HG03280 (cell line): ENCODE results near the gene MAP2K3.

ENCODE experiments used
- ATAC-seq: cut with Tn5 transposase; IDR thresholded peaks from one replicate; pipeline ENCODE4 v1.9.1; 2021; ENCODE audit warnings: mild to moderate bottlenecking, moderate library complexity; ENCODE audit not compliant: unreplicated experiment

The MAP2K3 gene

DNA sequence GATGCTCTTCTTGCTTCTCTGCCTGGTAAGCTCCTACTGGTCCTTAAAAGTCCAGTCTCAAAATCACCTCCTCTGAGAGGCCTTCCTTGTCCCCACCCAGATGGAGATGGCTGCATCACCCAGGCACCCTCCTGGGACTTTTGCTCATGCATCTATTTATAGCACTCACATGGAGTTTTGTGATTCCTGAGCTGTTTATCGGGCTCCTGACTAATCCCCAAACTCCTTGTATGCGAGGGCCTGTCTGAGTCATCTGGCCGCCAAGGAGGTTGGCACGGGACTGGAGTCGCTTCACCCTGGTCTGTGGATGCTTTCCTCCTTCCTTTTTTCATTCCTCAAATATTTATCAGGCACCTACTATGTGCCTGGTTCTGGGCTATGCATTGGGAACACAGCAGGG, 2.3 kb upstream of the MAP2K3 start:
- ATAC-seq = no peak

DNA sequence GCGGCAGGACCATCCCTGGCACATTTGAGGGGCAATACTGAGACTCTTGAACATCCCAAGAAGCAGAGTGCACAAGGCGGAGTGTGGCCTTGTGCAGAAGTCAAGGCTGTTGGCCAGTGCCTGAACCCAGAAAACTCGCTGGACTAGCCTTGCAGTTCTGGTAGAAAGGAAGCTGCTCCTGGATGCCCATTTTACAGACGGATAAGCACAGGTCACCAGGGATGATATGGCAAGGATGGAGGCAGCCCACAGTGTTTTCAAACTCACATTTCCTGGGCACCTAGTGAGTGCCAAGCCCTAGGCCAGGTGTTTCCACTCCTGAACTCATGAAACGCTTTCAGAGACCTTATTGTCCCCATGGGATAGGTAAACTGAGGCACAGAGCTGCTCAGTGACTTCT, 1.7 kb upstream of the MAP2K3 start:
- no peak for ATAC-seq

DNA sequence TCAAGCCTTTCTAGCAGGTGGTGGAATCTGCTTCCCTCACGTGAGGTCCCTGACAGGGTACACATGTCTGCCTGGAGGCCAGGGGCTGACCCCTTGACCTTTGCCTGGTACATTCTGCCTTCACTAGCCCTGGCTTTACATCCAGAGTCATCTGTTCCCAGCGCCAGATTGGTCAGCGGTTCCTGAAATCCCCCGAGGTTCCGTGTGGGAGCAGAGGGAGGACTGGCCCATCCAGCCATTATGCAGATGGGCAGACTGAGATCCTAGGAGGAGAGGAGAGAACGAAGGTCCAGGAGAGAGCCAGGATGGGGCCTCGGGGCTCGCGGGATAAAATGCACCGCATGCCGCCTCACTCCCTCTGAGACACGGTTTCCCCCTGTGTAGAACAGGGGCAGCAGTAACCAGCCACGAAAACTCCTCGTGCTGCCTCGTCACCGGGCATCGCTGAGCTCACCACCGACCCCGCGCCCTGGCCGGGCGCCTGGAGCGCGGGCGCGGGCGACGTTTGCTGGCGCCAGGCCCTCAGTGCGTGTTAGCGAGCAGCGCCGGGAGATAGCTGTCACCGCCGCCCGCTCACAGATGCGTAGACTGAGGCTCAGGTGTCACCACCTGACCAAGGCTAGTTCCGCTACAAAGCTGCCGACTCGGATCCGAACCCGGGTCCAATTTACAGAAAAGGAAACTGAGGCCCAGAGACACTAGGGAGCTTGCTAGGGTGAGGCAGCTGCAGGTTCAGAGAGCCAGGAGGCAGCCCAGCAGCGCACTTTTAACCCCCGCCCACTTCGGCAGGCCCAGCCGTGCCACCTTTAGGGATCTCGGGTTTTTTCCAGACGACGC, 811 bp upstream of the MAP2K3 start:
- peak; percentile 14 for ATAC-seq

DNA sequence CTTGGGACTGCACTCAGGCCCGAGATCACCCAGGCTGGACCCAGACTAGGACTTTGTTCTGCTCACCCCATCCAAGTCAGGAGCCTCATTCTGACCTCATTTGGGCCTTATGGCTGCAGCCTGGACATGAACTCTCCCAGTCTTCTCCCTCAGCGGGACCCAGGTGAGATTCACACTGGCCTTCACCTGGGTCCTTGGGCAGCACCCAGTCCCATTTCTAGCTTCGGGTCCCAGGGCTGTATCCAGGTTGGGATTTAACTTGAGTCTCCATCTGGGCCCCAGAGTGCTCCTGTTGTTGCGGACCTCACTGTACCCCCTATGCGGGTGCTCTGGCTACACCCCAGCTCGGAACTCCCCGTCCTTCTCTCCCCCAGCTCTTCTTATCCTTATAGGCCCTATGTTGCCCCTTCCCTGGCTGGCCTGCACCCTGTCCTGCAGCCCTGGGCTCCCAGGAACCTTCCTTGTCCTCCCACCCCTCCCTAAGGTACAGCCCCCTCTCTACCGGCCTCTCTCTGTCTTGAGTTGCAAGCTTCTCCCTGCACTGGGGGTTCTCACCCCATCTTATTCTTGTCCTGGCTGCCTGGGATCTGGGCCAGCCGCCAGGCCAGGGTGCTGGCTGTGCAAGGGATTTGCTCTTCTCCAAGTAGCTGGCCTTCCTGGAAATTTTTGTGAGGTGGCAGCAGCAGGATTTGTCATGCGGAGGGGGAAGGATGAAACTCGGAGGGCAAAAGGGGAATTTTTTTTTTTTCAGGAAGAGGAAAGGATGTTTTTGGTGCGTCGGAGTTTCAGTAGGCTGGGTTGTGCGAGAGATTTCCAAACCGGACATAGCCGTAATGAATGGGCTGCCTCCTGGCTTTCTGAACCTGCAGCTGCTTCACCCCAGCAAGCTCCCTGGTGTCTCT, 904 bp downstream of the MAP2K3 start:
- no peak for ATAC-seq

DNA sequence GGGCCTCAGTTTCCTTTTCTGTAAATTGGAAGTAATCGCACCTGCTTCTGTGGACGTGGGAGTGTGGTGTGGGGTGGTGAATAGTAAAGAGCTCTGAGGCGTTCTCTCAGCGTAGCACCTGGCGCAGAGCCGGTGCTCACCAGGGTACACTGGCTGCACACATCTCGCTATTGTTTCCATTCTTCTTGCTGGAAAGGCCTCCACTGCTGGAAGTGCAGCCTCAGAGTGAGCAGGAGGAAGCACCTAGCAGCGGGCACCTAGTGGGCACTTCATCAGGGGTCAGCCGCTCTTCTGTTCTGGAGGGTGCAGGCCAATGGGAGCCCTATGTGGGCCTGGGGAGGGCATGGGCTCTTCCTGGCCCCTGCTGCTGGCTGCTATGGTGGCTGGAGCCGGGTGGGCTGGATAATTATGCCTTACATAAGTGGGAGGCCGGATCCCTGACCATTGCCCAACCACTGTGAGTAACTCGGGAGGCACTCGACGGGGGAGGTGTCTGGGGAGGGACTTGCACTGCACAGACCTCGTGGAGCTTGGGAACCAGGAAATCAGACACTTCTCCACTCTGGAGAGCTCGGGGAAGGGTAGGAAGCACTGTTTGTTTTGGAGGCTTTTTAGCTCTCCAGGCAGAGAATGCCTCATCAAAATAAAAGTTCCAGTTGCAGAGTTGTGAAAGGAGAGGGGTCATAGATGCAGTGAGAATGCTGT, 1.7 kb downstream of the MAP2K3 start:
- no peak for ATAC-seq

DNA sequence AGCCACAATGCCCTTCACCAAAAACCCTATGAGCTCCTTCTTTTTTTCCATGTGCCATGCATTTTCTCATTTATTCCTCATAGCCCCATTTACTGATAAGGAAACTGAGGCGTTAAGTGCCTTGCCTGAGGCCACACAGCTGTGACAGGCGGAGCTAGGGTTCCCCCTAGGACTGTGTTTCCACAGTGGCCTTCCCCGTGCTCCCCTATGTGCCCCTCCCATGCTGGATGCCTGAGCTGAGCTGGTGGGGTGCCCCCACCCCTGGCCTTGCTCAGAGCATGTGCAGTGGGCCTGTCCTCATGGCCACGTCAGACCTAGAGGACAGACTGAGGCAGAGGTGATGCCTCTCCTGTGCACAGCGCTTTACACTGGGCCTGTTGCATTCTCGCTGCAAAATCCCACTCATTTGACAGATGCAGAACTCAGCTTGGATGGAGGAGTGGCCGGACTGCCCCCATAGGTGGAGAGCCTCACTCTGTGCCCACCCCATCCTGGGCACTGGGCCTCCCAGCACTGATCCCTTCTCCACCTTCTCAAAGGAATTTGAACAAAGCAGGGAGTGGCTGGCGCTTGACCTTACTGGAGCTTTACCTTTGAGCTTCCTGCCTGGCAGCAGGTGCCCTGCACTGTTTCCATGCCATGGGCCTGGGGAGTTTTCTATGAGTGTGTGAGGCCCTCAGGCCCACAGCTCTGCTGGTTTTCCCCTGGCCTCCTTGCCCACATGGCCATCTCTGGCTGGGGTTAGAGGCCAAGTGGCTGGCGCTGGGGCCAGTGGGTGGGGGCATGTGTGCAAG, 2.6 kb downstream of the MAP2K3 start:
- ATAC-seq = no peak

DNA sequence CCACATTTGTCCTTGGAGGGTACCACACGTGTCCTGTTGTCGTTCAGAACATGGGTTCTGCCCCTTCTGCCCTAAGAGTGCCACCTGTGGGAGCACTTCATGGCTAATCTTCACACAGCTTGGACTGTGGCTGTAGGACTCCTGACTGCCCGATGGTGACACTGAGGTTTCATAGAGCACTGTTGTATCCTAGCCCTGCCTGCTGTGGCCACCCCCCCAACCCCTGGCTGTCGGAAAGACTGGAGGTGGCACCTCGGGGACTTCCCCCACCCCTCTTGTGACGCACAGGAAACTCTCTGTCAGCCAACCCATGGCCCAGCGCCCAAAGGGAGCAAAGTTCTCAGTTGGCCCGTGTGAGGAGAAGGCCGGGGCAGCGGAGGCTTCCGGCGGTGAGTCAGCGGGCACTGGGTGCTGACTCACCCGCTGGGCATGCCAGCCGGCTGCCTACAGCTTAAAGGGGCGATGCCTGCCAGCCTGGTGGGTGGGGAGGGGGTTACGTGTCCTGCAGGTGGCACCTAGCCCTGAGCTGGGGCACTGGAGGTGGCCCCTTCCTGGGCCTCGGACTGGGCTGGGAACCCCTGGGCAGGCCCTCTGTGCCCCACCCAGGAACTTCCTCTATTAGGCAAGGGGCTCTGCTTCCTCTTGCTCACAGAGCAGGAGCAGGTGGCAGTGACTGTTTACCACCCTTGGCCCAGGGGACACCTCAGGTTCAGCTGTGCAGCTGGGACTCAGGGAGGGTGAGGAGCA, 3.4 kb downstream of the MAP2K3 start:
- peak; percentile 24 for ATAC-seq

DNA sequence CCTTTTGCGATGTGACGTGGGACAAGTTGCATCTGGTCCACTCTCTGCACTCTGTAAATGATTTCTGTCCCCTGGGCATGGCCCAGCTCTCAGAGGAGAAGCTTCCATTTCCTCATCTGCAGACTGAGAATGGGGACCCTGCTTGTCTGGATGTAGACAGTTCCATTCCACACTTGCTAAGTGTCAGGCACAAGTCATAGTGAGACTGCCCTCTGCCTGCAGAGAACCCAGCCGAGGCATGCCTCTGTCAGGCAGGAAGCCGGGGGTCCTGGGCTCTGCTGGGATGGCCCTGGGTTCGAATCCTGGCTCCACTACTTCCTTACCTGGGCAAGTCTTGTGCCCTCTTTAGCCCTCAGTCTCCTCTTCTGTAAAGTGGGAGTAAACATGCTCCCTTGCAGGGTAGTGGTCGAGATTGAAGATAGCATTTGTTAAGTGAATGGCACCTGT, 4.1 kb downstream of the MAP2K3 start:
- ATAC-seq = no peak

DNA sequence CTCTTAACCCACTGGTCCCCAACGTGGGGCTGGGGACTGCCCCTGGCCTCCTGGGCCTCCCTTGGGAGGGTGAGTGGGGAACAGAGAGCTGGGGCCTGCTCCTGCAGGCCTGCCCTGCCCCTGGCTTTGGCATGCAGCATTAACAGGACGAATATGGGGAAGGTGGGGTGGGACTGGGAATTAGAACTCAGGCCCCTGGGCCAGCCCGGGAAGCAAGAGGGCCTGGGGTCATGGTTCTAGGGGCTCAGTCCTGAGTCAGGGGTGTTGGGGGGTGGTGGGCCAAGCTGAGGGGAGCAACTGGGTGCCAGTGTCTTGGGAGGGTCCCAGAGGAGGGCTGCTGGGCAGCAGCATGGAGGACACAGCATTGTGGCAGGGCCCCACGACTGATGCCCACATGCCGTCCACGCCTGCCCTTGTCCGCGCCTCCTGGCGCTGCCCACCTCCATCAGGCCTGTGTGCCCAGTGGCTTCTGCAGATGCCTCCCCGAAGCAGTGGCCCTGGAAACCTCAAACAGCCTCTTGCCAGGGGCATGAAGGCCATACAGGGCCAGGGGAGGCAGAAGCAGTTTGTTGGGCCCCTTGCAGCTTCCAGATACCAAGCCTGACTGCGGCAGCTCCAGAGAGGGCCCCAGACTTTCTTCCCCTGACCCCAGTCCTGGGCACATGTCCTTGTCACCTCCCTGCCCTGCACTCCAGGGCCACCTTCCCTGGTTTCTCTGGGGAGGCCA, 4.8 kb downstream of the MAP2K3 start:
- ATAC-seq = no peak

DNA sequence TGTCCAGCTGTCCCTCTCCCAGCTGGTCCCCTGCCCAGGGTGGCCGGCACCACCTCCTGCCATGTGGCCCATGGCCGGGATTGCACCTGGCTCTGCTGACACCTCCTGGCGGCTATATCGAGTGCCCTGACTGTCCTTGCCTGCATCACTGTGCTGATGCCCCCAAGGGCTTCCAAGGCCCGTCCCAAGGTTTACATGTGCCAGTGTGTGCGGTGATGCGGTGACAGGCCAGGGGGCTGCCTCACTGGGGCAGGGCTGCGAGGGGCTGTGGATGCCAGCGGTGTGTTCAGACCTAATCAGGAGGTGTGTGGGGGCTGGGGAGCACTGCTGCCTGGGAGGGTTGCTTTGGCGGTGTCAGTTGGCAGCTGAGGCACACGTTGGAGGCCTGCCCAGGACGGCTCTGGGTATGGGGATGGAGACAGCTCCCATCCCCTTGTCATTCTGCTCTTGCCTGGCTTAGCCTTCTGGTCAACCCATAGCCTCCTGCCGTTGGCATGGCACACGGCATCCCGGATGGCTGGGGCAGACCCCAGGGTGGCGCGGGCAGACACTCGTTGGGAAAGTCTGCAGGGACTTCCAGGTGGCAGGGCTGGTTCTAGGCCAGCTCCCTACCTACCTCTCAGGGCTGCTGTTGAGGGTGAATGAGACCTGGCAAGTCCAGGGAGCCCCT, 5.5 kb downstream of the MAP2K3 start:
- ATAC-seq = no peak

DNA sequence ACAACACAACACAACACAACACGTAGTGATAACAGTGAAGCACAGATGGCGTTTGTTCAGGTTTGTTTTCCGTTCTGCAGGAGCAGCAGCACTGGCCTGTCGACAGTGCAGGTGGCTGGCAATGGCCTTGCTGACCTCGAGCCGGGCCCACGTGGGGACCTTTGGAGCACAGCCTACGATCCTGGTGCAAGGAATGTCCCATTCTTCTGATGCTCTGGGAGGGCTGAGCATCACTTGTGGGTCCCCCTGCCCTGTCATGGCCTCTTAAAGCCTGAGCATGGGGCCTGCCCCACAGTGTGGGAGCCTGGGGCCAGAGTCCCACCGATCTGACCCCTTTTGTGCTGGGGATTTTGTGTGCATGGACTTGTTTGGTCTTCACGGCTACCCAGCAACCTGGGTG, 6.8 kb downstream of the MAP2K3 start:
- ATAC-seq = no peak

DNA sequence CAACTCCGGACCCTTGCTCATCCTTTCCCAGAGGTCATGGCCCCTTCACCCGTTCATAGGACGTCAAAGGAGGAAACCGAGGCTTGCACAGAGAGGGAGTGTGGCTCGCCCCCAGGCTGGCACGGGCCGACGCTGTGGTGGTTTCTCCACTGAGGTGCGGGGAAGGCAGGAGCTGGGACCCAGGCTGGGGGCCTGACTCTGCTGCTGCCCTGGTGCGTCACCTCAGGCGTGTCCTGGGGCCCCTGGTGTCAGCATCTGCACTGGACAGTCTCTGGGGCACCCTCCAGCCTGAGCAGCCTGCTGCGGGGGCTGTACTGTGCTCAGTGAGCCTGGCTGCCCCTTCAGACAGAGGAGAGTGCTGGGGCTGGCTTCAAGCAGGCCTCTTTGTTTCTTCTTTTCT, 7.4 kb downstream of the MAP2K3 start:
- ATAC-seq = no peak

DNA sequence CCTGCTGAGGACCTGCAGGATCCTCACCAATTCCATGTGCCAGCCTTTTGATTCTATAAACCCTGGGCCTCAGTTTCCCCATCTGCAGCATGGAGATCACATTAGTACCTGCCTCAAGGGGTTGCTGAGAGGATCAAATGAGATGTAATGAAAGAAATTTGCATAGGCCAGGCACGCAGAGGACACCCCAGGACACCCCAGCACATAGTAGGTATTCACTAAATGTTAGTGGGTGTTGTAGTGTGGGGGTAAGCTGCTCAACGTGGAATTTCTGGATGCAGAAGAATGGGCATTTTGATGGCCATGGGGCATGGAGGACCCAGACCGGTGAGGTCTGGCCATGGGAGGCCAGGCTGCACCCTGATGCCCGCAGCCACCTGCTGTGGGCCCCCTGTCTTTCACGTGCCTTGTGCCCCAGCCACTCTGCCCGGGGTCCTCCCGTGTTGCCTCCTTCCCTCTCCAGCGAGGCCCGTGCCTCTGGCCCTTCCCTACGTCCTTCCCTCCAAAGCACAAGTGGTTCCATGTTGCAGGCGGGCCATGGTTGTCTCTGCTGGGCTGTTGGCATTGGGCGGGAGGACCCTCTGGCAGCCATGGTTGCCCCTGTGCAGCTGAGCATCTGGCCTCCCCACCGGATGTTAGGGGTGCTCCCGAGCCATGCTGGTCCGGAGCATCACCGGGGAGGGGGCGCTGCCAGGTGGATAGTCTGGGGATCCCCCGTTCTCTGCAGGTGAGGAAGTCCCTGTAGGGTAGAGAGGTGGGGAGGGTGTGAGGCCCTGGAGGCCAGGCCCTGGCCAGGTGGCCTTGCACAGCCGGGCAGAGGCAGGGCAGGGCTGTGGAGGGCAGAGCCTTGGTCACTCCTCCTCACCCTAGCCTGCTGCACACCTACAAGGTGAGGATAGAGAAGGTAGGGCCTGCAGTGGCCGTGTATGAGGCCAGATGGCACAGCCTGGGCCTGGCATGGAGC, 8.6 kb downstream of the MAP2K3 start:
- no peak for ATAC-seq

DNA sequence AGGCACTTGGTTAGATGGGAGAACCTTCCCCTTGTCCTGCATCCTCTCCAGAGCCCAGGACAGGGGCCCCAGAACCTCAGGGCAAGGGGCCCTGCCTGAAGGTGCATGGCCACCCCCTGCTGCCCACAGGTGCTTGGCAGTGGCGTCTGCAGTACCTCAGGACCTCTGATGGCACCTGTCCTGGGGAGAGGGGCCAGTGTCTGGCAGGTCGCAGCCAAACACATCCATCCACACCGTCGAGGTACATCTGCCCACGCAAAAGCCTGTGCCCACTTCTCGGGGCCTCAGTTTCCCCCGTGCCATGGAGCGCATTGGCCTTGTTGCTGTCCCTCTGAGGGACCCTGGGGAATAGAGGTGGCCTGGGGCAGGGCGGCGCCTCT, 9.3 kb downstream of the MAP2K3 start:
- no peak for ATAC-seq

DNA sequence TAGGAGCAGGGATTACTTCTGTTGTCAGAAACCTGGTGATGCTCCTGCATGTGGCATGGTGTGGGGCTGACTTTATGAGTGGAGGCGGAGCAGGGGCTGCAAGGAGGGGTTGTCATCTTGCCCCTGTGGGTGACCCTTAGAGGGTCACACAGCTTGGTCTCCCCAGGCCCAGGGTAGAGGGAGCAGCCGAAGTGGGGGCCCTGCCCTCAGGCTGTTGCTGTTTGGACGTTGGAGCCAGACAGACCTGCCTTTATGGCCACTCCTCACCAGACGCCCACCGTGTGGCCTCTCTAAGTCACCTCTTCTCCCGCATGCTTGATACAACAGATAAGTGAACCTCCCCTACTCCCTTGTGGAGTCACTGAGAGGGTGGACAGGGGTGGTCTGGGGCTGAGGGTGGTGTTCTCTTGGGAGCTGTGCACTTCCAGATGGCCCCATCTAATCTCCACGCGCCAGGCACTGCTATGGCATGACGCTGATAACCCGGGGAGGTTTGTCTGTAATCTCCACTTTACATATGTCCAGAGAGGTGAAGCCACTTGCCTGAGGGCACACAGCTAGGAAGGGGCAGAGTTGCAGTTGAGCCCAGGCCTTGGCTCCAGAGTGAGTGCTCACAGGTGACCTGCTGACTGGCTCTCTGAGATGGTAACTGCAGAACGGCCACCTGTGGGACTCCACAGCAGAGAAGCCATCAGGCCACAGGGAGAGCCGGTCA, 10.0 kb downstream of the MAP2K3 start:
- no peak for ATAC-seq

DNA sequence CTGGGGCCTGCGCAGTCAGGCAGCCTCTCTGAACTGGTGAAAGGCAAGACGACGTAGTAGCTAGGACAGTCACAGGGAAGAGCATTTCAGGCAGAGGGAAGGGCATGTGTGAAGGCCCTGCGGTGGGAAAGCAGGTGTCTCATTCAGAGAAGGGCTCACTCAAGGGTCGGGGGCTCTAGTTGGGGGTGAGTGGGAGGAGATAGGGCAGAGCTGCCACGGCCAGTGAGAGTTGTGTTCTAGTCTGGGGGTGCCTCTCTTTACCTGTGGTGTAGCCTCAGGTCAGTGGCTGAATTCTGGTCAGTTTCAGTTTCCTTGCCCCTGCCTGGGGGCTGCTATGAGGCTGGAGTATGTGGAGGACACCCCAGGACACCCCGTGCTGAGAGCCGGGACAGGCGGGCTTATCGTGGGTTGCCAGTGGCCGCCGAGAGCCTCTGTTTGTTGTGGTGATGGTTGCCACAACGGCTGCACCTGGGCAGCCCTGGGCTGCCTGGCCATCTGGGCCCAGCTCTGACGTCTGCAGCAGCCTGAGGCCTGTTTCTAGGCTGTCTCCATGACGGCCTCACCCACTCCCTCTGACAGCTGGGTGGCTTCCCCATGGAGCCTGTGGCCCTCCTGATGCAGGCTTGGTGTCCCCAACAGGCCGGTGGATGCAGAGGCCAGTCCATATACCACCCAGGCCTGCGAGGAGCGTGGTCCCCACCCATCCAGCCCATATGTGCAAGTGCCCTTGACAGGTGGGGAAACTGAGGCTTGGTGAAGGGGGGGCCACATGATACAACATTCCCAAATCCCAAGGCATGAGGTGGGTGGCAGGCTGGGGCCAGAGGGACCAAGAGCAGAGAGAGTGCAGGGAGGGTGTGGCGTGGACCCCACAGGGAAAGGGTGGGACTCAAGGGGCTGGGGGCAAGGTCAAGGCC, 10.8 kb downstream of the MAP2K3 start:
- no peak for ATAC-seq
